GM12878 (cell line): Measurements from ENCODE around the gene KIF14. TPM values are rescaled to one million over a fixed set of nuclear protein-coding genes. Genes with fewer than 3 reads are reported as not detected.

Experiments
- ATAC-seq: fragments of 200-7000 bp; cut with Tn5 transposase; 3 replicates; pipeline ENCODE4 v1.9.1; 2020; ENCODE audit warnings: mild to moderate bottlenecking, moderate library complexity
- BruUV-seq: library from RNA; stranded (reverse); fragments of 400-500 nt; replicated peaks from 2 replicates; lab custom pipeline; 2021; lab: Mats Ljungman, UMichigan
- CTCF ChIA-PET: fragments of 300-600 bp; sonication (Branson Sonifier 250); formaldehyde crosslinking; extraction: SDS; loops from one replicate; lab custom pipeline; 2021; ENCODE audit warnings: inconsistent platforms; lab: Yijun Ruan, JAX
- POLR2A ChIA-PET: fragments of 350-600 bp; formaldehyde crosslinking; extraction: SDS; loops from one replicate; lab custom pipeline; 2021; ENCODE audit warnings: inconsistent platforms; lab: Charles Lee
- RAD21 ChIA-PET: fragments of 300-600 bp; sonication (Branson Sonifier 250); formaldehyde crosslinking; loops from one replicate; lab custom pipeline; 2023; ENCODE audit warnings: antibody characterized with exemption; ENCODE audit not compliant: unreplicated experiment; lab: Charles Lee
- SMC1A ChIA-PET: fragments of 300-600 bp; sonication (Branson Sonifier 250); formaldehyde crosslinking; loops from one replicate; lab custom pipeline; 2023; ENCODE audit not compliant: unreplicated experiment, uncharacterized antibody; lab: Charles Lee
- DNase-seq: peaks from one replicate; pipeline ENCODE4 v3.0.0-alpha.2; 2011; ENCODE audit warnings: low read depth, low spot score
- FAIRE-seq: peaks from 3 replicates; lab custom pipeline; 2011; peaks lifted over from hg19 to GRCh38; lab: Jason Lieb, UNC
- H2AFZ ChIP-seq: 2 replicates; pipeline ENCODE4 v1.6.0; 2011; ENCODE audit warnings: low read depth, low read length, control low read depth; ENCODE audit not compliant: control insufficient read depth
- H3K27ac ChIP-seq: 2 replicates; pipeline ENCODE4 v1.5.1; 2011; ENCODE audit warnings: control low read depth; ENCODE audit not compliant: control insufficient read depth, insufficient read depth
- H3K27me3 ChIP-seq, 2 experiments: replicated peaks in 1 of 2; 2 replicates each; pipeline versions ENCODE4 v1.6.0 to v1.6.1; 2011; ENCODE audit warnings: low read length in 1 of 2; ENCODE audit not compliant: control insufficient read depth in 2 of 2, insufficient read depth in 2 of 2
- H3K36me3 ChIP-seq, 2 experiments: 2 replicates each; pipeline ENCODE4 v1.5.1; 2011; ENCODE audit warnings: low read length in 1 of 2; ENCODE audit not compliant: control insufficient read depth in 2 of 2, insufficient read depth in 2 of 2
- H3K4me1 ChIP-seq: 2 replicates; pipeline ENCODE4 v1.6.1; 2011; ENCODE audit warnings: mild to moderate bottlenecking, low read length, moderate library complexity, mixed read lengths; ENCODE audit not compliant: control insufficient read depth, insufficient read depth
- H3K4me2 ChIP-seq: 2 replicates; pipeline ENCODE4 v1.6.0; 2011; ENCODE audit warnings: control low read depth; ENCODE audit not compliant: control insufficient read depth, insufficient read depth
- H3K4me3 ChIP-seq: fragments of 200-600 bp; sonication (generic); 2 replicates; pipeline ENCODE4 v1.5.1; 2016
- H3K79me2 ChIP-seq: 2 replicates; pipeline ENCODE4 v1.6.0; 2011; ENCODE audit warnings: low read length; ENCODE audit not compliant: control insufficient read depth, insufficient read depth
- H3K9ac ChIP-seq: 2 replicates; pipeline ENCODE4 v1.8.0; 2011; ENCODE audit warnings: low read length, control low read depth, mixed read lengths; ENCODE audit not compliant: control insufficient read depth, insufficient read depth
- H3K9me3 ChIP-seq: replicated peaks from 3 replicates; pipeline ENCODE4 v1.5.1; 2011; ENCODE audit warnings: mild to moderate bottlenecking, low read length; ENCODE audit not compliant: control insufficient read depth, insufficient read depth
- H4K20me1 ChIP-seq: 2 replicates; pipeline ENCODE4 v1.6.0; 2011; ENCODE audit not compliant: control insufficient read depth, insufficient read depth
- ATF2 ChIP-seq: IDR thresholded peaks from 2 replicates; pipeline ENCODE4 v1.6.1; 2012; ENCODE audit warnings: low read length, inconsistent platforms
- BACH1 ChIP-seq: fragments of 450-650 bp; IDR thresholded peaks from 2 replicates; pipeline ENCODE4 v1.6.1; 2017; ENCODE audit warnings: mild to moderate bottlenecking, borderline replicate concordance
- CEBPB ChIP-seq, 2 experiments: fragments of 150-350 bp in 1 of 2; IDR thresholded peaks; 2 replicates each; pipeline ENCODE4 v1.6.1; 2012 to 2014; ENCODE audit warnings: low read depth in 2 of 2, low read length in 2 of 2, borderline replicate concordance in 1 of 2, inconsistent platforms in 1 of 2
- FOXK2 ChIP-seq: fragments of 450-650 bp; IDR thresholded peaks from 2 replicates; pipeline ENCODE4 v1.6.1; 2017; ENCODE audit warnings: mild to moderate bottlenecking, moderate library complexity
- HDGF ChIP-seq: fragments of 450-650 bp; IDR thresholded peaks from 2 replicates; pipeline ENCODE4 v1.6.1; 2016; ENCODE audit warnings: antibody characterized with exemption
- JUNB ChIP-seq: IDR thresholded peaks from 2 replicates; pipeline ENCODE4 v1.6.1; 2016; ENCODE audit warnings: antibody characterized with exemption, mild to moderate bottlenecking
- MTA2 ChIP-seq: fragments of 450-650 bp; IDR thresholded peaks from 2 replicates; pipeline ENCODE4 v1.6.1; 2016; ENCODE audit warnings: low read depth, mild to moderate bottlenecking, moderate library complexity
- MXI1 ChIP-seq: fragments of 150-350 bp; IDR thresholded peaks from 2 replicates; pipeline ENCODE4 v1.6.1; 2011; ENCODE audit warnings: low read depth, mild to moderate bottlenecking, inconsistent platforms, low read length, improper control_type of control experiment
- NBN ChIP-seq: fragments of 450-650 bp; IDR thresholded peaks from 2 replicates; pipeline ENCODE4 v1.6.1; 2016
- PML ChIP-seq: IDR thresholded peaks from 2 replicates; pipeline ENCODE4 v1.6.1; 2012; ENCODE audit warnings: low read length, inconsistent platforms
- SP1 ChIP-seq: IDR thresholded peaks from one replicate; pipeline ENCODE4 v1.6.1; 2011; ENCODE audit warnings: low read depth, low read length
- TCF12 ChIP-seq: IDR thresholded peaks from 2 replicates; pipeline ENCODE4 v1.6.1; 2011; ENCODE audit warnings: low read depth, mild to moderate bottlenecking, low read length
- TCF3 ChIP-seq: IDR thresholded peaks from 2 replicates; pipeline ENCODE4 v1.6.1; 2012; ENCODE audit warnings: low read depth, mild to moderate bottlenecking, low read length, borderline replicate concordance; ENCODE audit not compliant: insufficient read depth
- ZNF592 ChIP-seq: fragments of 450-650 bp; IDR thresholded peaks from 2 replicates; pipeline ENCODE4 v1.6.1; 2017; ENCODE audit warnings: mild to moderate bottlenecking, moderate library complexity
- WGBS: methylation state at CpG from one replicate; pipeline ENCODE4 v1.1.6; 2016; ENCODE audit warnings: low lambda C conversion rate; ENCODE audit not compliant: insufficient replicate concordance, insufficient coverage; ENCODE audit errors: missing lambda C conversion rate; 5-methylcytosine and 5-hydroxymethylcytosine counted together
- in situ Hi-C: fragments of 300-500 bp; cut with MboI; formaldehyde crosslinking; loops from 9 replicates; pipeline ENCODE4 v1.14.3; 2018; ENCODE audit warnings: mixed read lengths
- intact Hi-C: fragments of 100-400 bp; cut with micrococcal nuclease; formaldehyde crosslinking; loops from one replicate; pipeline ENCODE4 v1.14.2; 2022; ENCODE audit not compliant: unreplicated experiment
- polyA plus RNA-seq, 11 experiments: library from polyadenylated mRNA; depleted of rRNA in 4 of 11; unstranded in 6 of 11; stranded (reverse) in 5 of 11; fragments of >200 nt; fragmentation: Nextera tagmentation in 4 of 11; fragmentation: Illumina TruSeq in 1 of 11; extraction: Ambion mirVana in 4 of 11; extraction: Trizol in 1 of 11; gene quantifications; 1 replicate in 1 of 11; 2 replicates in 10 of 11; pipeline versions ENCODE4 v1.2.1 to v1.2.3, GENCODE V29; 2011 to 2016; ENCODE audit warnings: inconsistent platforms in 2 of 11, missing spikeins in 2 of 11, low read depth in 1 of 11
- total RNA-seq, 4 experiments: library from RNA; depleted of rRNA in 3 of 4; stranded (reverse); fragments of >200 nt in 3 of 4; fragmentation: Illumina TruSeq in 1 of 4; extraction: Trizol in 1 of 4; gene quantifications; 2 replicates each; pipeline versions ENCODE4 v1.2.1 to v1.2.3, GENCODE V29; 2013 to 2021
- TF ChIP-seq, protein P1 (sequence below): IDR thresholded peaks from 2 replicates; pipeline ENCODE4 v1.6.1; 2011; ENCODE audit warnings: borderline replicate concordance, low read depth, mild to moderate bottlenecking, moderate library complexity, low read length; ENCODE audit not compliant: insufficient read depth, poor library complexity, severe bottlenecking
- TF ChIP-seq, protein P2 (sequence below): fragments of 450-650 bp; IDR thresholded peaks from 2 replicates; pipeline ENCODE4 v1.6.1; 2017; ENCODE audit warnings: mild to moderate bottlenecking, low read depth, inconsistent platforms; ENCODE audit not compliant: poor library complexity, severe bottlenecking

KIF14 gene
- total and polyA plus RNA-seq, 10 of the 15 experiments (the other 5 are each of a cell fraction or from before 2014, with no cell fraction given): 6.8 to 25.5 (median 14.4) TPM

GRCh38 chr1:200660719-200661118 lies 40.2 kb upstream of the KIF14 start:
- CTCF ChIA-PET: no interaction called here
- FAIRE-seq: no peak

More at GRCh38 chr1:200660719-200661118, 40.2 kb upstream of the KIF14 start:
- peaks cover 7% of the 10 kb centered on the region for H3K79me2 ChIP-seq
- in situ Hi-C loops (no loop called here), intact Hi-C loops (no loop called here)
- SMC1A ChIA-PET: interaction anchor here (0.7 to 6.2 kb wide), 3 partner anchors 8 to 11 kb away, joined by 3 to 31 read pairs (median 6); partner anchors contain the start of gene DDX59
- BruUV-seq: no TSS peak
- H4K20me1 ChIP-seq: no peaks in the 10 kb centered on the region
- POLR2A ChIA-PET: interaction anchor here (0.5 to 3.4 kb wide), 2 partner anchors 11 to 20 kb away, joined by 3 to 10 read pairs; no protein-coding TSS in a partner anchor
- H3K4me1 ChIP-seq: peaks cover 3% of the 10 kb centered on the region; the same call in 1 of the 2 replicates
- H3K9me3 ChIP-seq: no peaks in the 10 kb centered on the region
- no peak for DNase-seq
- RAD21 ChIA-PET: no interaction called here
- no peak overlapping the region for H2AFZ ChIP-seq
- peaks cover 5 to 29% of the 10 kb centered on the region in 2 experiments for H3K36me3 ChIP-seq
- no peak for ATAC-seq
- no peak overlapping the region for H3K27ac ChIP-seq
- no peak for TF ChIP-seq TCF3
- TF ChIP-seq PML: no peak
- no peak for TF ChIP-seq TCF12
- TF ChIP-seq CEBPB (IDR thresholded peaks at IDR 0.05; ENCODE audit: borderline replicate concordance in 1 of 2, low read depth in 2 of 2, low read length in 2 of 2): no peak
- TF ChIP-seq ZNF592: no peak
- TF ChIP-seq FOXK2: no peak
- TF ChIP-seq, protein P1, sequence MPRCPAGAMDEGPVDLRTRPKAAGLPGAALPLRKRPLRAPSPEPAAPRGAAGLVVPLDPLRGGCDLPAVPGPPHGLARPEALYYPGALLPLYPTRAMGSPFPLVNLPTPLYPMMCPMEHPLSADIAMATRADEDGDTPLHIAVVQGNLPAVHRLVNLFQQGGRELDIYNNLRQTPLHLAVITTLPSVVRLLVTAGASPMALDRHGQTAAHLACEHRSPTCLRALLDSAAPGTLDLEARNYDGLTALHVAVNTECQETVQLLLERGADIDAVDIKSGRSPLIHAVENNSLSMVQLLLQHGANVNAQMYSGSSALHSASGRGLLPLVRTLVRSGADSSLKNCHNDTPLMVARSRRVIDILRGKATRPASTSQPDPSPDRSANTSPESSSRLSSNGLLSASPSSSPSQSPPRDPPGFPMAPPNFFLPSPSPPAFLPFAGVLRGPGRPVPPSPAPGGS: no peak
- TF ChIP-seq JUNB: no peak
- TF ChIP-seq ATF2: no peak
- no peak for TF ChIP-seq HDGF
- no peak for TF ChIP-seq NBN
- no peak for TF ChIP-seq BACH1
- TF ChIP-seq, protein P2, sequence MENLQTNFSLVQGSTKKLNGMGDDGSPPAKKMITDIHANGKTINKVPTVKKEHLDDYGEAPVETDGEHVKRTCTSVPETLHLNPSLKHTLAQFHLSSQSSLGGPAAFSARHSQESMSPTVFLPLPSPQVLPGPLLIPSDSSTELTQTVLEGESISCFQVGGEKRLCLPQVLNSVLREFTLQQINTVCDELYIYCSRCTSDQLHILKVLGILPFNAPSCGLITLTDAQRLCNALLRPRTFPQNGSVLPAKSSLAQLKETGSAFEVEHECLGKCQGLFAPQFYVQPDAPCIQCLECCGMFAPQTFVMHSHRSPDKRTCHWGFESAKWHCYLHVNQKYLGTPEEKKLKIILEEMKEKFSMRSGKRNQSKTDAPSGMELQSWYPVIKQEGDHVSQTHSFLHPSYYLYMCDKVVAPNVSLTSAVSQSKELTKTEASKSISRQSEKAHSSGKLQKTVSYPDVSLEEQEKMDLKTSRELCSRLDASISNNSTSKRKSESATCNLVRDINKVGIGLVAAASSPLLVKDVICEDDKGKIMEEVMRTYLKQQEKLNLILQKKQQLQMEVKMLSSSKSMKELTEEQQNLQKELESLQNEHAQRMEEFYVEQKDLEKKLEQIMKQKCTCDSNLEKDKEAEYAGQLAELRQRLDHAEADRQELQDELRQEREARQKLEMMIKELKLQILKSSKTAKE: no peak
- no peak for TF ChIP-seq MXI1
- no peak for TF ChIP-seq MTA2
- no peak for TF ChIP-seq SP1
- TF ChIP-seq, all 136 proteins: peak for 0
- Histone ChIP-seq H3K9ac (no peak overlapping the region), H3K4me2 (no peak overlapping the region), H3K4me3 (no peak overlapping the region), H3K27me3 (no peaks in the 10 kb centered on the region)
- WGBS: 96% methylated on average over 6 of the region's 6 CpGs
